Peyer's patch (tissue), 4 donors: Measurements from ENCODE around the gene CYLC2. TPM values are rescaled to one million over a fixed set of nuclear protein-coding genes. Genes with fewer than 3 reads are reported as not detected.

ENCODE experiments used
- DNase-seq, 3 donors: peaks; one replicate each; pipeline ENCODE4 v3.0.0-alpha.2; 2017 to 2019
- H3K27ac ChIP-seq, 4 donors: fragments of 200-600 bp; sonication (generic); one replicate each; pipeline ENCODE4 v1.5.1; 2016 to 2019
- H3K27me3 ChIP-seq, 2 donors: fragments of 200-600 bp; sonication (generic); one replicate each; pipeline ENCODE4 v1.5.1; 2019
- H3K36me3 ChIP-seq, 3 donors: fragments of 200-600 bp; sonication (generic); one replicate each; pipeline ENCODE4 v1.5.1; 2016 to 2019
- H3K4me1 ChIP-seq, 4 donors: fragments of 200-600 bp; sonication (generic); one replicate each; pipeline ENCODE4 v1.5.1; 2016 to 2019
- H3K4me3 ChIP-seq, 4 donors: fragments of 200-600 bp; sonication (generic); 1 replicate in 3 of 4; 2 replicates in 1 of 4; pipeline ENCODE4 v1.5.1; 2016 to 2019; ENCODE audit warnings: mild to moderate bottlenecking in 1 of 4
- H3K9me3 ChIP-seq, 4 donors: fragments of 200-600 bp; sonication (generic); one replicate each; pipeline ENCODE4 v1.5.1; 2016 to 2019; ENCODE audit warnings: mild to moderate bottlenecking in 1 of 4
- POLR2A ChIP-seq, 2 donors: fragments of 450-650 bp; IDR thresholded peaks; one replicate each; pipeline ENCODE4 v1.5.1; 2017; ENCODE audit warnings: antibody characterized with exemption in 2 of 2, mild to moderate bottlenecking in 2 of 2, moderate library complexity in 2 of 2
- small RNA-seq, 2 donors: library from RNA; depleted of rRNA; stranded (forward); fragments of <200 nt; gene quantifications; one replicate each; pipeline ENCODE3, GENCODE V24; 2016
- total RNA-seq, 4 donors: library from RNA; depleted of rRNA; stranded (reverse); fragments of >200 nt; gene quantifications; one replicate each; pipeline ENCODE4 v1.1.0, GENCODE V29; 2016
- TF ChIP-seq, protein P1 (sequence below), 6 experiments: fragments of 450-650 bp in 4 of 6; fragments of 200-600 bp in 2 of 6; sonication (generic) in 1 of 6; IDR thresholded peaks; one replicate each; pipeline ENCODE4 v1.5.1; 2017 to 2019; ENCODE audit warnings: antibody characterized with exemption in 6 of 6, mild to moderate bottlenecking in 3 of 6, moderate library complexity in 1 of 6

Gene CYLC2
- total RNA-seq, 4 donors from 2014 or later, result not detected

DNA sequence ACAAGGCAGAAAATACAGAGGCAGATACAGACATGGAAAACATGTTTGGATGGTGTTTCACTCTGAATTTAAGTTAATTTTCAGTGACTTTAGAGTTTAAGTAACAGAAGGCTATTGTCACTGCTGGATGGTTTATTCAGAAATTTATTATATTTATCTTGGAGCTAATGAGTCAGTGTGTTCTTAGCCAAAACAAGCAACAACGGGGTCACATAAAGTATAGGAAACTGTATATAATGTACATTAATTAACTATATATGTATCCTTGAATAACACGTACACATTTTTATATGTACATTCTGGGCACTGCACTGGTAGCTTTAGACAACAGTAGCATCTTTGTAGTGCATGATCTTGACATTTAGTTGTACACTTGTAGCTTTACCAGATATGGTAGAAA, 30.7 kb downstream of the CYLC2 start:
- TF ChIP-seq, protein P1, sequence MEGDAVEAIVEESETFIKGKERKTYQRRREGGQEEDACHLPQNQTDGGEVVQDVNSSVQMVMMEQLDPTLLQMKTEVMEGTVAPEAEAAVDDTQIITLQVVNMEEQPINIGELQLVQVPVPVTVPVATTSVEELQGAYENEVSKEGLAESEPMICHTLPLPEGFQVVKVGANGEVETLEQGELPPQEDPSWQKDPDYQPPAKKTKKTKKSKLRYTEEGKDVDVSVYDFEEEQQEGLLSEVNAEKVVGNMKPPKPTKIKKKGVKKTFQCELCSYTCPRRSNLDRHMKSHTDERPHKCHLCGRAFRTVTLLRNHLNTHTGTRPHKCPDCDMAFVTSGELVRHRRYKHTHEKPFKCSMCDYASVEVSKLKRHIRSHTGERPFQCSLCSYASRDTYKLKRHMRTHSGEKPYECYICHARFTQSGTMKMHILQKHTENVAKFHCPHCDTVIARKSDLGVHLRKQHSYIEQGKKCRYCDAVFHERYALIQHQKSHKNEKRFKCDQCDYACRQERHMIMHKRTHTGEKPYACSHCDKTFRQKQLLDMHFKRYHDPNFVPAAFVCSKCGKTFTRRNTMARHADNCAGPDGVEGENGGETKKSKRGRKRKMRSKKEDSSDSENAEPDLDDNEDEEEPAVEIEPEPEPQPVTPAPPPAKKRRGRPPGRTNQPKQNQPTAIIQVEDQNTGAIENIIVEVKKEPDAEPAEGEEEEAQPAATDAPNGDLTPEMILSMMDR (IDR thresholded peaks at IDR 0.05), result no peak
- no peak for TF ChIP-seq POLR2A (IDR thresholded peaks at IDR 0.05)
- no peaks in the 10 kb centered on the region for H3K27me3 ChIP-seq
- H3K4me1 ChIP-seq, result no peaks in the 10 kb centered on the region
- H3K4me3 ChIP-seq, result no peak overlapping the region
- H3K27ac ChIP-seq, result no peak overlapping the region
- H3K36me3 ChIP-seq, result no peaks in the 10 kb centered on the region
- H3K9me3 ChIP-seq, result no peaks in the 10 kb centered on the region
- no peak for DNase-seq

- H3K4me3 ChIP-seq, result no peak overlapping the region
Measured at GRCh38 chr9:103037508-103038477, 42.7 kb downstream of the CYLC2 start.

GRCh38 chr9:103041961-103042360, 46.8 kb downstream of the CYLC2 start:
- TF ChIP-seq POLR2A (IDR thresholded peaks at IDR 0.05), result no peak
- TF ChIP-seq, protein P1 (IDR thresholded peaks at IDR 0.05), result no peak
- H3K4me3 ChIP-seq, result no peak overlapping the region
- H3K36me3 ChIP-seq, result no peaks in the 10 kb centered on the region
- no peaks in the 10 kb centered on the region for H3K9me3 ChIP-seq
- no peak for DNase-seq
- H3K27me3 ChIP-seq, result no peaks in the 10 kb centered on the region
- no peak overlapping the region for H3K27ac ChIP-seq
- H3K4me1 ChIP-seq, result no peaks in the 10 kb centered on the region

More at GRCh38 chr9:103037508-103038477, 42.7 kb downstream of the CYLC2 start:
- no peaks in the 10 kb centered on the region for H3K4me1 ChIP-seq
- H3K36me3 ChIP-seq, result no peaks in the 10 kb centered on the region
- no peaks in the 10 kb centered on the region for H3K27me3 ChIP-seq
- no peaks in the 10 kb centered on the region for H3K9me3 ChIP-seq
- H3K27ac ChIP-seq, result no peak overlapping the region
- TF ChIP-seq, protein P1 (IDR thresholded peaks at IDR 0.05), result no peak
- TF ChIP-seq POLR2A (IDR thresholded peaks at IDR 0.05), result no peak
- no peak for DNase-seq

Small RNAs within 50 kb of the gene (small RNA-seq; reads per million reads assigned to genes)
- gene AL589823.1, result 0 reads per million in 2 donors
